Ascending aorta (tissue), 2 donors: ENCODE results near the gene MMP12. TPM values are rescaled to one million over a fixed set of nuclear protein-coding genes. Genes with fewer than 3 reads are reported as not detected.

Experiments
- DNase-seq, 2 donors: peaks; one replicate each; pipeline ENCODE4 v3.0.0-alpha.2; 2019; ENCODE audit warnings: low spot score in 2 of 2
- H3K27ac ChIP-seq, 2 donors: fragments of 200-600 bp; sonication (generic); one replicate each; pipeline ENCODE4 v1.5.1; 2016 to 2017; ENCODE audit warnings: mild to moderate bottlenecking in 1 of 2
- H3K27me3 ChIP-seq: fragments of 200-600 bp; sonication (generic); one replicate; pipeline ENCODE4 v1.5.1; 2017
- H3K36me3 ChIP-seq, 2 donors: fragments of 200-600 bp; sonication (generic); one replicate each; pipeline ENCODE4 v1.5.1; 2016
- H3K4me1 ChIP-seq, 2 donors: fragments of 200-600 bp; sonication (generic); one replicate each; pipeline ENCODE4 v1.5.1; 2016 to 2017; ENCODE audit warnings: mild to moderate bottlenecking in 1 of 2
- H3K4me3 ChIP-seq, 2 donors: fragments of 200-600 bp; sonication (generic); one replicate each; pipeline ENCODE4 v1.5.1; 2016 to 2017; ENCODE audit warnings: mild to moderate bottlenecking in 1 of 2
- H3K9me3 ChIP-seq, 2 donors: fragments of 200-600 bp; sonication (generic); one replicate each; pipeline ENCODE4 v1.5.1; 2016
- intact Hi-C: fragments of 100-400 bp; cut with DNase I; formaldehyde crosslinking; loops from one replicate; pipeline ENCODE4 v1.15.1; 2023
- total RNA-seq: library from RNA; depleted of rRNA; stranded (reverse); fragments of >200 nt; gene quantifications from one replicate; pipeline ENCODE4 v1.1.0, GENCODE V29; 2016
- TF ChIP-seq, protein P1 (sequence below), 3 experiments: fragments of 200-600 bp in 2 of 3; fragments of 450-650 bp in 1 of 3; sonication (generic) in 2 of 3; IDR thresholded peaks; one replicate each; pipeline ENCODE4 v1.5.1; 2016 to 2019; ENCODE audit warnings: antibody characterized with exemption in 3 of 3, mild to moderate bottlenecking in 1 of 3, moderate library complexity in 1 of 3

MMP12 gene
- total RNA-seq, 1 donor from 2014 or later = not detected

GRCh38 chr11:102830001-102830727 is 44.6 kb downstream of the MMP12 start:
- no peaks in the 10 kb centered on the region for H3K9me3 ChIP-seq
- TF ChIP-seq, protein P1, sequence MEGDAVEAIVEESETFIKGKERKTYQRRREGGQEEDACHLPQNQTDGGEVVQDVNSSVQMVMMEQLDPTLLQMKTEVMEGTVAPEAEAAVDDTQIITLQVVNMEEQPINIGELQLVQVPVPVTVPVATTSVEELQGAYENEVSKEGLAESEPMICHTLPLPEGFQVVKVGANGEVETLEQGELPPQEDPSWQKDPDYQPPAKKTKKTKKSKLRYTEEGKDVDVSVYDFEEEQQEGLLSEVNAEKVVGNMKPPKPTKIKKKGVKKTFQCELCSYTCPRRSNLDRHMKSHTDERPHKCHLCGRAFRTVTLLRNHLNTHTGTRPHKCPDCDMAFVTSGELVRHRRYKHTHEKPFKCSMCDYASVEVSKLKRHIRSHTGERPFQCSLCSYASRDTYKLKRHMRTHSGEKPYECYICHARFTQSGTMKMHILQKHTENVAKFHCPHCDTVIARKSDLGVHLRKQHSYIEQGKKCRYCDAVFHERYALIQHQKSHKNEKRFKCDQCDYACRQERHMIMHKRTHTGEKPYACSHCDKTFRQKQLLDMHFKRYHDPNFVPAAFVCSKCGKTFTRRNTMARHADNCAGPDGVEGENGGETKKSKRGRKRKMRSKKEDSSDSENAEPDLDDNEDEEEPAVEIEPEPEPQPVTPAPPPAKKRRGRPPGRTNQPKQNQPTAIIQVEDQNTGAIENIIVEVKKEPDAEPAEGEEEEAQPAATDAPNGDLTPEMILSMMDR (IDR thresholded peaks at IDR 0.05) = no peak
- H3K27me3 ChIP-seq = no peaks in the 10 kb centered on the region
- no peaks in the 10 kb centered on the region for H3K36me3 ChIP-seq
- no peak for DNase-seq
- H3K27ac ChIP-seq = no peak overlapping the region
- intact Hi-C loops = loop anchor here (2.0 kb wide), 1 partner anchor 113 kb away; no protein-coding TSS in a partner anchor
- no peak overlapping the region for H3K4me3 ChIP-seq
- H3K4me1 ChIP-seq = no peaks in the 10 kb centered on the region

DNA sequence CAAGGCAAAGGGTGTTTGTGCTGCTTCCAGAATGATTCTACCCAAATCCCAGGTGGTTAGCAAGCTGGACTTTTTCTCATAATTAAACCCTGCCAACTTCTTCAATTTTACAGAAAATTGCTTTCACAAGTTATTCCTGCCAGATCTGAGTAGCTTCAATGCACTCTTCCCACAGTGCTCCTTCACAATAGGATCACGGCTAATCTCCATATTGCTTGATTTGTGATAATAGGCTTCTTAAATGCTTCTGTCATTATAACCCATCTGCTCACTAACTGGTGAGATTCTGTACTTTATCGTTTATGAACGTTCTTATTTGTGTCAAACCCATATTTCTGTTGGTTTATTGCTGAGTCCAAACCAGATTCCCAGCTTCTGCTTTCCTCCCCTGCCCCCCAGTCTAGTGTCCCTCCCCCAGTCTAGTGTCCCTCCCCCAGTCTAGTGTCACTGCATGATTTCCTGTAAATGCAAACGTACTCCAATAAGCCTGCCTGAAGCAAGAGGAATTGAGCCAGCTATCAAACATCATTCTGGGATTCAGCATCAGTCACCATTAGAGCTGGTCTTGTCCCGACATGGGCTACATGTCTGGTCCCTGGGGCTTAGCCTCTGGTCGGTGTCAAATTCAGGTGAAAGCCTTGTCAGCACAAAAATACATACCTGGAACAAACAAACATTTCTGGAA is 45.3 kb downstream of the MMP12 start:
- no peaks in the 10 kb centered on the region for H3K27me3 ChIP-seq
- no peak overlapping the region for H3K27ac ChIP-seq
- no peaks in the 10 kb centered on the region for H3K4me1 ChIP-seq
- H3K4me3 ChIP-seq = no peak overlapping the region
- no peaks in the 10 kb centered on the region for H3K9me3 ChIP-seq
- TF ChIP-seq, protein P1 (IDR thresholded peaks at IDR 0.05) = no peak
- no peaks in the 10 kb centered on the region for H3K36me3 ChIP-seq
- intact Hi-C loops = no loop called here
- no peak for DNase-seq

- no peaks in the 10 kb centered on the region for H3K36me3 ChIP-seq
- no peak overlapping the region for H3K27ac ChIP-seq
- no peak for DNase-seq
- H3K9me3 ChIP-seq = no peaks in the 10 kb centered on the region
- no peaks in the 10 kb centered on the region for H3K27me3 ChIP-seq
- TF ChIP-seq, protein P1 (IDR thresholded peaks at IDR 0.05) = no peak
- no peak overlapping the region for H3K4me3 ChIP-seq
- intact Hi-C loops = no loop called here
- H3K4me1 ChIP-seq = no peaks in the 10 kb centered on the region
Observed at GRCh38 chr11:102824556-102824955, 50.2 kb downstream of the MMP12 start.

GRCh38 chr11:102819491-102819890 is 55.3 kb downstream of the MMP12 start:
- H3K9me3 ChIP-seq = no peaks in the 10 kb centered on the region
- TF ChIP-seq, protein P1 (IDR thresholded peaks at IDR 0.05) = no peak
- no peak overlapping the region for H3K4me3 ChIP-seq
- DNase-seq = no peak
- H3K27ac ChIP-seq = no peak overlapping the region
- H3K36me3 ChIP-seq = no peaks in the 10 kb centered on the region
- intact Hi-C loops = no loop called here
- no peaks in the 10 kb centered on the region for H3K27me3 ChIP-seq
- H3K4me1 ChIP-seq = no peaks in the 10 kb centered on the region

DNA sequence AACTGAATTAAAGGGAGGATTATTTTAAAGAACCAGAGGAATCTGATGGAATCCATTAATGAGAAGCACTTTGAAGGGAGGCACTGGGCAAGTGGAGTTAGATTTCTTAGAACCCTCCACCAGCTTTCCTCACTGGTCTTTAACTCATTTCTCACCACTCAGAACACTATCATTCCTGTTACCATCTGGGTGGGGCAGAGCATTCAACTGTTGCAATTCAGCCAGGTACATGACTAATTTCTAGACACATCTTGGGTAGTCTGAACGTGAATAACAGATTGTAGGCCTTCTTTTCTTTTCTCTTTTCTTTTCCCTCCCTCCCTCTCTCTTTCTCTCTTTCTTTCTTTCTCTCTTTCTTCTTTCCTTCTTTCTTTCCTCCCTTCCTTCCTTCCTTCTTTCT is 61.3 kb downstream of the MMP12 start:
- no peak for DNase-seq
- Histone ChIP-seq H3K4me3 (no peak overlapping the region), H3K9me3 (no peaks in the 10 kb centered on the region), H3K36me3 (no peaks in the 10 kb centered on the region), H3K27me3 (no peaks in the 10 kb centered on the region), H3K27ac (no peak overlapping the region), H3K4me1 (no peaks in the 10 kb centered on the region)
- TF ChIP-seq, protein P1 (IDR thresholded peaks at IDR 0.05) = no peak
- intact Hi-C loops = no loop called here

Other genes starting within 250 kb of the MMP12 start
- gene MMP20, start 249.7 kb downstream of the MMP12 start, total RNA-seq = not detected
- not detected for gene MMP27, start 169.2 kb downstream of the MMP12 start, total RNA-seq
- not detected for gene MMP8, start 150.0 kb downstream of the MMP12 start, total RNA-seq
- not detected for gene MMP10, start 94.4 kb downstream of the MMP12 start, total RNA-seq
- not detected for gene MMP1, start 76.8 kb downstream of the MMP12 start, total RNA-seq
- not detected for gene MMP3, start 31.4 kb downstream of the MMP12 start, total RNA-seq
- gene MMP13, start 80.8 kb upstream of the MMP12 start, total RNA-seq = not detected
- gene DCUN1D5, start 217.2 kb upstream of the MMP12 start, total RNA-seq = 337 TPM
- gene DYNC2H1, start 234.4 kb upstream of the MMP12 start, total RNA-seq = 7.1 TPM